22Rv1 (cell line): ENCODE results near the gene GPC6.

ENCODE experiments used
- CTCF ChIP-seq: fragments of 450-650 bp; IDR thresholded peaks from 2 replicates; pipeline ENCODE4 v1.5.1; 2017; ENCODE audit warnings: mild to moderate bottlenecking
- ZFX ChIP-seq: fragments of 450-650 bp; IDR thresholded peaks from 2 replicates; pipeline ENCODE4 v1.6.1; 2017; ENCODE audit warnings: antibody characterized with exemption, borderline replicate concordance

GRCh38 chr13:94300401-94300800 lies 1073.8 kb downstream of the GPC6 start:
- no peak for TF ChIP-seq CTCF
- no peak for TF ChIP-seq ZFX
